Adipose tissue (tissue), 3 donors: ENCODE data around the gene SCN1B. TPM values are rescaled to one million over a fixed set of nuclear protein-coding genes. Genes with fewer than 3 reads are reported as not detected.
"Not testable (repeated sequence)": the region's sequence is repeated elsewhere in the genome, so short reads cannot be mapped to it uniquely, and the experiment has no call there.

Source experiments
- H3K27ac ChIP-seq: one replicate; pipeline ENCODE4 v1.5.1; 2013; ENCODE audit warnings: low read depth, low read length
- WGBS, 3 donors: extraction: QIAGEN DNeasy Blood & Tissue Kit; methylation state at CpG; one replicate each; pipeline ENCODE4 v1.1.7; 2013; 5-methylcytosine and 5-hydroxymethylcytosine counted together
- polyA plus RNA-seq, 3 donors: library from polyadenylated mRNA; stranded (reverse); fragments of 200-250 nt; gene quantifications; one replicate each; pipeline ENCODE4 v1.2.3, GENCODE V29; 2013
- donor health status: healthy with polysubstance abuse.
- donor health status: Bipolar disorder and iron deficiency.
- donor health status: healthy.

Gene SCN1B
- polyA plus RNA-seq: 10 to 100 TPM in 1 of 3 donors, 1 to 10 TPM in 2; 5.2 to 22.5 (median 7.9) TPM

DNA sequence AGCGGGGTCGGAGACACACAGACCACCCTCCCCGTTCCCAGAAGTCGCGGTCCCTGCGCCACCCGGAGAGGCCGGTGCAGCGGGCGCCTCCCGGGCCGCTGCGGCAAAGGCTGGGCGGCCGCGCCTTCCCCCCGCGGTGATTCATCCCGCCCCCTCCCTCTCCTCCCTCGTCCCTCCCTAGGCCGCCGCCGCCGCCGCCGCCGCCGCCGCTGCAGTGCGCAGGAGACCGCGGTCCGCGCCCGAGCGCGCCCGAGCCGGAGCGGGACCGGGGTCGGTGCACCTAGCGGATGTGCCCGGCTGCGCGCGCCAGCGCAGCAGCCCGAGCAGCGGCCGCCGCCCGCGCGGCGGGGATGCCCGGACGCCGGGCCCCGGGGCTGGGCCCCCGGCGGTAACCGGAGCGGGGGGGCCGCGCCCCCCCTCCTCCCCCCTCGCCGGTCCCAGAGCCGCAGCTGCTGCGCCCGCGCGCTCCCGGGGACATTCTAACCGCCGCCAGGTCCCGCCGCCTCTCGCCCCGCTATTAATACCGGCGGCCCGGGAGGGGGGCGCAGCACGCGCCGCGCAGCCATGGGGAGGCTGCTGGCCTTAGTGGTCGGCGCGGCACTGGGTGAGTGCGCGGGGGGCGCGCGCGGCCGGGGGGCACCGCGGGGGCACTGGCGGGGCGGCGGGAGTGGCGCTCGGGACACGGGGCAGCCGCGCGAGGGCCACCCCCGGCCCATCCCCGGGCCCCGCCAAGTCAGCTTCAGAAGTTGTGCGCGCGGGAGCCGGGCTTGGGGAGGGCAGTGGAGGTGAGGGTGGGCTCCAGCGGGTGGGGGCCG is at the start of gene SCN1B:
Gene SCN1B, plus strand, starts transcription at position 214 of the 815 bp plus-strand sequence. Its CDS starts 351 bp downstream, at position 565.
- H3K27ac ChIP-seq: no peak within 1 kb of the TSS
- WGBS, 3 donors: 0 to 1% (median 1%) methylated on average over 76 to 116 of the region's 118 CpGs

- H3K27ac ChIP-seq: no peak overlapping the region
- 66 to 80% (median 73%) methylated on average over 5 of the region's 5 CpGs for WGBS, 3 donors
These were observed 48.0 kb upstream of the SCN1B start for GRCh38 chr19:34982275-34982674.

DNA sequence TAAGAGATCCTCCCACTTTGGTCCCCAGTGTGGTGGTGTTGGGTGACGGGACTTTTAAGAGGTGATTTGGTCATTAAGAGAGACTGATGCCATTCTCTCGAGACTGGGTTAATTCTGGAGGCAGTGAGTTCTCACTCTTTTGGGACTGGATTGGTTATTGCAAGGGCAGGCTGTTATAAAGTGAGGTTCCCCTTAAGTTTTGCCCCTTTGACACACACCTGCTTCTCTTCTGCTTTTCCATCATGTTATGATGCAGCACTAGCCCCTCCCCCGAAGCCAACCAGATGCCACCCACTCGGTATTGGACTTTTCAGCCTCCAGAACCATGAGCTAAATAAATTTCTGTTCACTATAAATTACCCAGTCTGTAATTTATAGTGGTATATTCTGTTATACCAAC is 46.5 kb upstream of the SCN1B start:
- WGBS, 3 donors: 90 to 94% (median 91%) methylated on average over 4 of the region's 4 CpGs
- H3K27ac ChIP-seq: no peak overlapping the region

- no peak overlapping the region for H3K27ac ChIP-seq
- WGBS, 3 donors: 92 to 96% (median 93%) methylated on average over 3 of the region's 3 CpGs
These were observed 46.0 kb upstream of the SCN1B start for GRCh38 chr19:34984287-34984686.

GRCh38 chr19:34985249-34986022 is 44.8 kb upstream of the SCN1B start:
- 13 to 23% (median 14%) methylated on average over 7 of the region's 7 CpGs for WGBS, 3 donors

GRCh38 chr19:34988119-34988518 is 42.2 kb upstream of the SCN1B start:
- WGBS, 3 donors: 92 to 100% (median 100%) methylated on average over 1 of the region's 1 CpG
- H3K27ac ChIP-seq: no peak overlapping the region

More at GRCh38 chr19:34985249-34986022, 44.8 kb upstream of the SCN1B start:
- no peak overlapping the region for H3K27ac ChIP-seq

DNA sequence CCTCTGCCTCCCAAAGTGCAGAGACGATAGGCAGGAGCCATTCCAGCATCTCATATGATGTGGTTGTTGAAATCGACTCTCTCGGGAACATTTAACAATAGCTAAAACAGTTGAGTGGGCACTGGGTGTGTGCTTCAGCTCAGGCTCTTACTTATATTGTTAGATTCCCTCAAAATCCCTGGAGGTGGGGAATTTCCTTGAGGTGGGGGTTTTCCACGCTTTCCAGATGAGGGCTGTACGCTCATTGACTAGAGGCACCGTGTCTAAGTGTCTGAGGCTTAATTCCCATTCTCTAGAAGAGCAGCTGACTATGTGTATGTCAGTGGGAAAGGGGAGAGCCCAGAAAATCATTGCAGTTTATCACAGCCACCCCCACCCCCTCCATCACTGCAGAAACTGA is 41.0 kb upstream of the SCN1B start:
- H3K27ac ChIP-seq: no peak overlapping the region
- WGBS, 3 donors: 65 to 83% (median 67%) methylated on average over 6 of the region's 6 CpGs

DNA sequence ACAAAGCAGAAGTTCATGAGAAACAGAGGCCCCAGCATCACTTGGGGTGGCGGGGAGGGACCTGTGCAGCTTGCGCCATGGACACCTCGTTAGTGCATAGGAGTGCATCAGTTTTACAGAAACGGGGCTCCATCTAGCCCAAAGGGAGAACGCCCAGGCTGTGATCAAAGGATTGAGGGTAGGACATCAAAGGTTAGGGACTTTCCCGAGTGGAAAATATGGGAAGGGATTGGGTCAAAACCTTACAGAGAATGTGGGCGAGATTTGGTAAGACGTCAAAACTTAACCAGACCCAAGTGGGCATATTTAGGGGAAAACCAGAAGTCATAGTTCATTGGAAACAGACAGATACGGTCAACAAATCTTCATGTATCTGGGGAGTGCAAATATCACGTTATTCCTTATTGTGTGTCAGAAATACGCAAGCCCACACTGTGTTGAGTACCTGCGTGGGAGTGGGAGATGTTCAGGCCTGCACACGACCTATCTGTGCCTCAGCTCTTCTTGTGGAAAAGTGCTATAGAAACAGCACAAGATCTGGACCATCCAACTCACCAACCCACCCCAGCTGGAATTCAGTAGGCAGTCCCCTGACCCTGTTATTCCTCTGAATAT is 39.6 kb upstream of the SCN1B start:
- 80 to 91% (median 84%) methylated on average over 13 of the region's 13 CpGs for WGBS, 3 donors

DNA sequence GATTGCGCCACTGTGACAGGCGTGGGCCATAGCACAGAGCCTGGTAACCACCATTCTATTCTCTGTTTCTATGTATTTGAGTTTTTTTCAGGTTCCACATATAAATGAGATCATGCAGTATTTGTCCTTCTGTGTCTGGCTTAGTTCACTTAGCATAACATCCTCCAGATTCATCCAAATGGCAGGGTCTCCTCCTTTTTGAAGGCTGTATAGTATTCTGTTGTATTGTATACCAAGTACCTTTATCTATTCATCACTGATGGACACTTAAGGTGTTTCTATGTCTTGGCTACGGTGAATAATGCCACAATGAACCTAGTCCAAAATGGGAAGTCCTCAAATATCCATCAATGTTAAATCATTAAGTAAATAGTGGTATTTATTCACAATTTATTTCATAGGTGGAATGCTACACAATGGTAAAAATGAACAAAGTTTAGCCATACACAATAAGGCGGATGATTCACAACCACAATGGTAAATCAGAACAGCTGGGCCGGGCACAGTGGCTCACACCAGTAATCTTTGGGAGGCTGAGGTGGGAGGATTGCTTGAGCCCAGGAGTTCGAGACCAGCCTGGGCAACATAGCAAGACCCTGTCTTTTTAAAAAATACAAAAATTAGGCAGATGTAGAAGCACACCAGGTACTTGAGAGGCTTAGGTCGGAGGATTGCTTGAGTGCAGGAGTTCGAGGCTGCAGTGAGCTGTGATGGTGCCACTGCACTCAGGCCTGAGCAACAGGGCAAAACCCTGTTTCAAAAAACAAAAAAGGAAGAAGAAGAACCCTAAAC is 38.5 kb upstream of the SCN1B start:
- 88 to 96% (median 91%) methylated on average over 8 of the region's 8 CpGs for WGBS, 3 donors
- H3K27ac ChIP-seq: no peak overlapping the region

More for the DNA sequence above, 39.6 kb upstream of the SCN1B start:
- H3K27ac ChIP-seq: no peak overlapping the region

GRCh38 chr19:34992582-34992981 is 37.7 kb upstream of the SCN1B start:
- WGBS, 3 donors: 83 to 90% (median 87%) methylated on average over 7 of the region's 7 CpGs

GRCh38 chr19:34994286-34994642 is 36.0 kb upstream of the SCN1B start:
- WGBS, 3 donors: 49 to 82% (median 53%) methylated on average over 9 of the region's 9 CpGs
- H3K27ac ChIP-seq: no peak overlapping the region

More at GRCh38 chr19:34992582-34992981, 37.7 kb upstream of the SCN1B start:
- H3K27ac ChIP-seq: not testable (repeated sequence)

DNA sequence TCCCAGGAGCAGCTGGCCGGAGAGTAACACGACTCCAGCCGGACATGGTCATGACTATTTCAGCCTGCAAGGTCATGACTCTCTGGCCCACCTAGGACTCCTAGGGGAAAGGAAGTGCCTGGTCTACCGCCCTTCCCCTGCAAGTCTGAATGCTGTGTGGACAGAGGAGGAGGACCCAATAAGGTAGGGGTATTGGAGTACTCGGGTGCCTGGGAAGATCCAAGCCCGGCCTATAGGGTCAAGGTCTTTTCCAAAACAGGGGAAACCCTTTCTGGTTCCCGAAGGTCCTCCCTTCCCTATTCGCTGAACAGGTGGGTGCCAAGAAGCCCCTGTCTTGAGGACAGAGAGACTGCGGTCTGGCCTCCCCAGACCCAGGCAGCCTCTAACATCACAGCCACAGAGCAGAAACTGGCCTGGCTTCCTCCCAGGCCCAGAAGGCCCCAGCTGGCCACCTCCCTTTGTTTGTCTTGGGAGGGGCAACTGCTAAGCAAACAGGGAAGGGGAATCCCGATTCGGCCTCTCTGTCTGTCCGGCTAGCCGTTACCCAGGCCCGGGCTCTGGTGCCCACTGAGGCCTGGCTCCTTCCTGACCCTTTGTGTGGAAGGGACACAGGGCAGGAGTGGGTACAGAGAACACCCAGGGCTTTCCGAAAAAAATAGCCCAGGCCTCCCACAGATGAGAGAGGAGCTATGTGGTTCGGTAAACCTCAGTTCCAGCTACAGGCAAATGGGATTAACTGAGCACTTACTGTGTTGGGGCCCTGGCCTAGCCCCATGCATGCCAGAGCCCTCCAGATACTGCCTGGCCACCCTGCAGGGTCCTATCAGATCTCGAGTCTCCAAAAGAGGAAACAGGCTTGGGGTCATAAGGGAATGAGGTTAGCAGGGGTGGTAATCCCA is 35.4 kb upstream of the SCN1B start:
- 35 to 72% (median 68%) methylated on average over 17 of the region's 17 CpGs for WGBS, 3 donors

GRCh38 chr19:34995551-34995950 is 34.7 kb upstream of the SCN1B start:
- no peak overlapping the region for H3K27ac ChIP-seq
- 56 to 92% (median 84%) methylated on average over 7 to 8 of the region's 8 CpGs for WGBS, 3 donors

More for the DNA sequence above, 35.4 kb upstream of the SCN1B start:
- no peak overlapping the region for H3K27ac ChIP-seq

DNA sequence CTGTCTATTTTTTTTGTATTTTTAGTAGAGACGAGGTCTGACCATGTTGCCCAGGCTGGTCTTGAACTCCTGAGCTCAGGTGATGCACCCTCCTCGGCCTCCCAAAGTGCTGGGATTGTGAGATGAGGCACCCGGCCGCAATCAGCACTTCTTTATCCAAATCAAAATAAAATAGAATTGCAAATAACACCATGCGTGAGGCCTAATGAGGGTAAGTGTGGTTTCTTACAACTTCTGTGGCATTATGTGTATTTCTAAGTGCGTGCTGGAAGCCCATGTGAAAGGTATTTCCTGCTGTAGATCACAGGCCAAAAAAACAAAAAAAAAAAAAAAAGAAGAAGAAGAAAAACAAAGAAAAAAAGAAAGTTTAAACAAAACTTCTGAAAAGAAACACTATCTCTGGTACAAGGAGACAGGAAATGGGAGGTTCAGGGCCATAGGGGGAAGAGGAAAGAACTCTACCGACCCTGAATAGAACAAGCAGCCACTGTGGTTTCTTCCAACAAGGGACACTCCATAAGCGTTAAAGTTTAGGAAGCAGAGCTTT is 33.1 kb upstream of the SCN1B start:
- no peak overlapping the region for H3K27ac ChIP-seq
- WGBS, 3 donors: 45 to 72% (median 46%) methylated on average over 8 of the region's 8 CpGs

DNA sequence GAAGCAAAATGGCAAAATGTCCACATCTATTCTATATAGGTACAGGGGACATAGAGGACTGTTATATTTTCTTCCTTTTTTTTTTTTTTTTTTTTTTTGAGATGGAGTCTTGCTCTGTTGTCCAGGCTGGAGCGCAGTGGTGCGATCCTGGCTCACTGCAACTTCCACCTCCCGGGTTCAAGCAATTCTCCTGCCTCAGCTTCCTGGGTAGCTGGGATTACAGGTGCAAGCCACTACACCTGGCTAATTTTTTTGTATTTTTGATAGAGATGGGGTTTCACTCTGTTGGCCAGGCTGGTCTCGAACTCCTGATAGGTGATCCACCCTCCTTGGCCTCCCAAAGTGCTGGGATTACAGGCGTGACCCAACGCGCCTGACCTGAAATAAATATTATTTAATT is 32.0 kb upstream of the SCN1B start:
- H3K27ac ChIP-seq: not testable (repeated sequence)
- WGBS, 3 donors: 90 to 91% (median 90%) methylated on average over 7 of the region's 7 CpGs

GRCh38 chr19:34998777-34999497 is 31.3 kb upstream of the SCN1B start:
- H3K27ac ChIP-seq: peak overlapping the region; percentile 93
- WGBS, 3 donors: 45 to 47% (median 47%) methylated on average over 13 of the region's 13 CpGs
